GM19238 (cell line): ENCODE results near the gene UNC5B.

Experiments used
- DNase-seq: peaks from one replicate; pipeline ENCODE4 v3.0.0; 2011; ENCODE audit warnings: low spot score; ENCODE audit not compliant: insufficient read length

The UNC5B gene

DNA sequence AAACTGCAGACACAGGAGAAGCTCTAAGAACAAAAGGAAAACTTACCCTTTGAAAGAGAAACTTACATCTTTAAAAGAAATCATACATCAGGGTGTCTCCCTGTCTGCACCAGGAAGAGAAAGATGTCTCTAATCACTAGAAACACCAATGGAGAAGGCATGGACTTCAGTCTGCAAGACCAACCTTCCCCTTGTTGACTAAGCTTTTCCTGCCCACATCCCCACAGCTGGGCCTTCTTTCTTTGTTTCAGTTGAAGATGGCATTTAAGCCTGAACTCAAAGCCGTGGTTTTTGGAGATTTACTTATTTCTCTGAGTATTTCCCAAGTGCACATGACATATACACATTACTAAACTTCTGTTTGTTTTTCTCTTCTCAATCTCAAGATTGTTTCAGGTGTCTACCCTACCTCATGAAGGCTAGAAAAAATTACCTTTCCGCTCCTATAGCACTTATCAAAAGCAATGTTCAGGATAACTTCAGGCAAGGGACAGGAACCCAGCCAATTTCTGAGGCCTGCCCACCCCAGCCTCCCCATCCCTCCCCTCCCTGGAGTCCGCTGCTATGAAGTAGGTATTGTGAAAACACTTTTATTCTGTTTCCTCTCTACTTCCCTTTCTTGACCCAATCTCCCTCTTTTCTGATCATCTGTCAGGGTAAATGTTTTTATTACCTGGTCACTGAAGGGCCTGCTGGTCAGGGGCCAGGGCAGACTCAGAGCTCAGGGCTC lies 103.9 kb downstream of the UNC5B start:
- DNase-seq, result no peak

DNA sequence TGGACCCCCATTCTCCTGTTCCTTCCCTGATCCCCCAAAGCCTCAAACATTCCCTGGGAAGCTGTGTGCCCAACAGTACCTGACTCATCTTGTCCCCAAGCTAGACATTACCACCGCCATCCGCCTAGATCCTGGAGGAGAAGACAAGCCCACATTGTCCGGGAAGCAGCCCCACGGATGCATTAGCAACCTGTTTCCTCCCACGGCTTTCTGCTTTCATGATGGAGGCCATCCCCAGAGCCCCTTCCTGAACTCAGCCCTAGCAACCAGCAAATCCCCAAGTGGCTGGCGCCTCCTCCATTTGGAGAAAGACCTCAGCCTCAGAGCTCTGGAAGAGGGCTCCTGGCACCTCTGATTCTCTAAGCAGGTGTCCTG lies 104.4 kb downstream of the UNC5B start:
- no peak for DNase-seq

DNA sequence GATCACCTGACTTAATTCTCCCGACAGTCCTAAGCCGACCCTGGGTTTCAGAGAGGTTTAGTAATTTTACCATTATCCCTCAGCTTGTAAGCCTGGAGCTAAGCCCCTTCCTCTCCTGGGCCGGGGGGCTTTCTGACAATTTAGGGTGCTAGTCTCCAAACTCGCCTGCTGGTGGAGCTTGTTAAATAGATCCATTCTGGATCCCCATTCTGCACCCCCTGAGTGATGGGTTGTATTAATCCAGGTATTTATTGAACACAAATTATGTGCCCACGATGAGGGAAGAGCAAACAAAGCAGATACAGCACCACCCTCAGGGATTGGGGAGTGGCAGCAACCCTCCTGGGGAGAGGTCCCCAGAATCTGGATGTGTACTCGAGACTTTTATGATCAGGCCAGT lies 105.4 kb downstream of the UNC5B start:
- DNase-seq, result no peak

GRCh38 chr10:71319042-71319799 lies 106.9 kb downstream of the UNC5B start, which contains the start of gene SLC29A3:
TSS of gene SLC29A3 (plus strand) at chr10:71319259. CDS start at chr10:71319310, 51 bp downstream.
- peak; percentile 88 for DNase-seq

DNA sequence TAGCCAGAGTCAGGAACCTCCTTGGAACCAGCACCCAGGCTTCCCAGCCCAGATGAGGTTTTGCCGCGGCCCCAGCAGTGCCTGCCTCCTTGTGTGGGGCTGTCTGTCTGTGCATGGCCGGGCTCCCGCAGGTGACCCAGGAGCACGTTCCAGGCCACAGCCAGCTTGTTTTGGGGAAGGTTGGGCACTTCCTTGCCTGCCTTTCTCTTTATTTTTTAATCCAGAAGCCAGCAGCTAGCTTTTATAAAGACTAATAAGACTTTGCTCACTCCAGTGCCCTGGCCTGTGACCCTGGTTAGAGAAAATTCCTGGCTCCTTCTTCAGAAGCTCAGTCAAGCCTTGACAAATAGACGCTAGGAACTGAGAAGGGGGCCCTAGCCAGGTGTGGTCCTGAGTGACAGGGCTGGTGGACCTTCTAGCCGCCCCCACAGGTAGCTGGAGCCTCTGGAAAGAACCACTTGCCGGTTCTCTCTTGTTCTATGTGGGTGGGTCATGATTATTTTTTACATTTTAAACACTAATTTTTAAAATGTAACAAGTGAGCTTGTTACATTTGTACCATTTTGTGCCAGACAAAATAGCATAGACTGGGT lies 107.5 kb downstream of the UNC5B start:
- DNase-seq, result no peak

- DNase-seq, result no peak
Measured at GRCh38 chr10:71320592-71320991, 108.2 kb downstream of the UNC5B start.

- DNase-seq, result no peak
Measured at GRCh38 chr10:71321386-71321785, 109.0 kb downstream of the UNC5B start.

DNA sequence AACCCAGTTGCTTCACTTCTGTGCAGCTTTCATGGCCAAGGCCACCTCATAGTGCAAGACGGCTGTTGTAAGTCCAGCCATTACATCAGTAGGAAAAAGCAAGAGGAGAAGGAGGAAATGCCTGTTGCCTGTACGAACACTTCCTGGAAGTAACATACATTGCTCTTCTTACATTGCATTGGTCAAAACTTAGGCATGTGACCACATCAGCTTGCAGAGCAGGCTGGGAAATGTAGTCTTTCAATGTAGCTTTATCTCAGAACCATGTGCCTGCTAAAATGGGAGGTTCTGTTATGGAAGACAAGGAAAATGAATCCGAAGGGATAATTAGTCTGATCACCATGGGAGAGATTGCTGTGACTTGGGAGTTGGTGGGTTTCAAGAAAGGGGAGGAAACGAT lies 111.0 kb downstream of the UNC5B start:
- DNase-seq, result peak; percentile 28

DNA sequence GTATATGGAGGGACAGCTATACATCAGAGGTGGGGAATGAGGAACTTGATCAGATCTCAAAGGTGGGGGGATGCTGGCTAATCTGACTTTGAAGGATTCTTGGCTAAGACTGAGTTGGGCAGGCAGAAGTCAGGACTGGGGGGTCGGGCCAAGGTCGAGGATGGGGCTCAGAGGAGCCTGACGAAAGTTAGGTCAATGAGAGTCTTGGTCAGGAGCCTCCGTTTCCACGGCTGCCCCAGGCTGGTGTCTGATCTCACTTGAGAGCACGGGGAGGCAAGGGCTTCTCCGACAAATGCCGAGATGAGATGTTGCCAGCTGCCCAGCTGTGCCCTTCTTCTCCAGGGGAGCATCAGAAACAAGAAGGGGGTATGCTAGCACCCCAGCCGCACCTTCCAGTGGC lies 112.4 kb downstream of the UNC5B start:
- DNase-seq, result no peak

DNA sequence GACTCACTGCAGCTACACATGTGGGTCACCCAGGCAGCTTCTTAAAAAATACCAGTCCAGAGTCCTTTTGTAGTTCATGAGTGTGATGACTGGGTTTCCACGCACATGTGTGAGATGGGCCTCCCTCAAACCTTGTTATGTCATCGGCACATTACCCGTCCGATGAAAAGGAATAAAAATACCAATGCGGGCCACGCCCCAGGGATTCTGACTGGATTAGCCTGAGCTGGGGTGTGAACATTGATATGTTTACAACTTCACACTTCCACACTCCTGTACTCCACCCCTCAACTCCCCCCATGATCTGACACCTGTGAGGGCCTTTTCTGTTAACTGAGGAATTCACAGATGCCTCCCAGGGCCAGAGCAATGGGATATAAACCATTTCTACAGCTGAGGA lies 112.9 kb downstream of the UNC5B start:
- no peak for DNase-seq

- DNase-seq, result no peak
Measured at GRCh38 chr10:71326464-71326881, 114.1 kb downstream of the UNC5B start.

GRCh38 chr10:71330789-71331404 lies 118.5 kb downstream of the UNC5B start:
- DNase-seq, result no peak

DNA sequence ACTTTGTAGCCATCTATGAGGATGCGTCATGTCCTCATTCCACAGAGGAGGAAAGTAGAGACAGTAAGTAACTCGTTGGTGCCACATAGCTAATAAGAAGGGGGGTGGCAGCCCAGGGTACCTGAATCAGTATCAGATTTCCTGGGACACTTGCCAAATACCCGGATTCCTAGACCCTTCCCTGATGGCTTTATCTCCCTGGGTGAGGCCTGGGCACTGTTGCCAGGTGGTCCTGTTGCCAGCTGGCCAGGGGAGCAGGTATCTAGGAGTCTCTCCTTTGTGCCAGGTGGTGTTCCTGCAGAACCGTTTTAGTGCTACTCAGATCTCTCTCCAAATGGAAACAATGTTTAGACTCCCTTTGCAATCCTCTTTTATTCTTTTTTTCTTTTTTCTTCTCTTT lies 119.4 kb downstream of the UNC5B start:
- no peak for DNase-seq

GRCh38 chr10:71332466-71332865 lies 120.1 kb downstream of the UNC5B start:
- no peak for DNase-seq

DNA sequence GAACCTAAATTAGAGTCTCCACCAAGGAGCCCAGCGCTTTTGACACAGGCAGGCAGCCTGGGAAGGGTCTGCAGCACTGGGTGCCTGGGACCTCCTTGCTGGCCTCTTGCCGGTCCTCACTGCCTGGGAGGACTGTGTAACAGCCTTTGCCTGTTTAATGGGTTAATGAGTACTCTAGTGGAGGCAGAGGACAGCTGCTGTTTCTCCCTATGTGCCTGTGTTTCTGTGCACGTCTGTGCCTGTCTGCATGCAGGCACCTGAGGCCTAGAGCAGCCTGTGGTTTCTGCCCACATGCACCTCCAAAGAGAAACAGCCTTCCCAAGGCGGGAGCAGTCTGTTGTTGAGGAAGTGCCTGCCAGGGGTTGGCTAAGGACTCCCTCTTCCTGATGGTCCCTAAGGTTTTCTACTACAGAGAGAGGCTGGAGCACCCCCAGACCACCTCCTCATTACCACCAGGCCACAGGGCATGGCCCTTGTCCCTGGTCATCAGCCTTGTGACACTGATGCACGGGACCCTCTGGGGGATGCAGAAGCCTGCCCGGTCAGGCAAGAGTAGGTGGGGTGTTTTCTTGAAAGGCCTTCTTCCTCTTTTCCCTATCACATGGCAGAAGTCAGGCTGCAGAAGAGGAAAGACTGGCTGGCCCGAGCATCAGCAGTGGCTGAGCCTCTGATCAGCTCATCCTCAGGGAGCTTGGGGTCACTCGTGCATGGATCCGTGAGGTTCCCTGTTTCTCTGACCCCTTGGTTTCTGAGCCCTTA lies 120.9 kb downstream of the UNC5B start:
- DNase-seq, result no peak

DNA sequence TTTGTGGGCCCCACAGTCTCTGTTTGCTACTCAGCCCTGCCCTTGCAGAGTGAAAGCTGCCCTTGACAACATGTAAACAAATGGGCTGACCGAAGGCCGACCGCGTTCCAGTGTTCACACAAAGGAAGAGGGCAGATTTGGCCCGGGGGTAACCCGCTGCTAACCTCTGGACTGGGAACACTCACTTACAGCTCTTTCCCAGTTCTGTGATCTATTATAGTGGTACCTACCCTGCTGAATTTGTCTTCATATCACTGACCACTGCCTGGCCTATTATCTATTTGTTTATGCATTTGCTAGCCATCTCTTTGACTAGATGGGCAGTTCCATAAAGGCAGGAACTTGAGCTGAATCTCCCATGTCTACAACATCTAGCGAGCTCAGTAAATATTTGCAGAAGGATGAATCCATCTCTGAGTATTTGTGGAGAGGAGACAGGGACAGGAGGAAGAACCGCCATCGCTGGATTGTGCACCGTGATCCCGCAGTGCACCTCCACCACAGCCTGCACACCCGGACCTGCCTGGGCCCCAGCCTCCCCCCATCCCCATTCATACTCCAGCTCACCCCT lies 121.9 kb downstream of the UNC5B start:
- DNase-seq, result no peak

DNA sequence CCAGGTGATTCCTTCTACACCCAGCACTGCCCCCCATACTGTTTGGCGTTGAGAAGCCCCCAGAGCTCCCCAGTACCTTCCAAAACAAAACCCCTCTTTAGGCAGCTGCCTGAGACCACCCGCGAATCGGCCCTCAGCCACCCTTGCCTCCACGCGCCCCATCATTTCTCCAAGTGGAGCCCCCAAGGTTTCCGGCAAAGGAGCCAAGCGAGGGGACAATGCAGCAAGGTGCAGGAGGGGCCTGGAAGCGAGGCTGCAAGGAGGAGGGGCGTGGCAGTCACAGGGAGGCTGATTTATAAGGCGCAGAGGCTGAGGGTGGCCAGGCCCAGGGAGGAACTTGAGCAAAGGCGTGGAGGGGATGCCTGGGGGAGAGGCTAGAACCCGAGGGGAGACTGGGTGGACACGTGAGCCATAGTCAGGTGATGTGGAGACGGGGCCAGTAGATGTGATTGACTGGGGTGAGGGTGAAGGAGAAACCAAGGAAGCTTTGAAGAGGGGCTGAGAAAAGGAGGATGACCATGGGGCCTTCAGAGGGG lies 122.9 kb downstream of the UNC5B start:
- no peak for DNase-seq

- DNase-seq, result no peak
Measured at GRCh38 chr10:71336632-71337031, 124.3 kb downstream of the UNC5B start.

GRCh38 chr10:71337219-71337701 lies 124.9 kb downstream of the UNC5B start:
- DNase-seq, result no peak

DNA sequence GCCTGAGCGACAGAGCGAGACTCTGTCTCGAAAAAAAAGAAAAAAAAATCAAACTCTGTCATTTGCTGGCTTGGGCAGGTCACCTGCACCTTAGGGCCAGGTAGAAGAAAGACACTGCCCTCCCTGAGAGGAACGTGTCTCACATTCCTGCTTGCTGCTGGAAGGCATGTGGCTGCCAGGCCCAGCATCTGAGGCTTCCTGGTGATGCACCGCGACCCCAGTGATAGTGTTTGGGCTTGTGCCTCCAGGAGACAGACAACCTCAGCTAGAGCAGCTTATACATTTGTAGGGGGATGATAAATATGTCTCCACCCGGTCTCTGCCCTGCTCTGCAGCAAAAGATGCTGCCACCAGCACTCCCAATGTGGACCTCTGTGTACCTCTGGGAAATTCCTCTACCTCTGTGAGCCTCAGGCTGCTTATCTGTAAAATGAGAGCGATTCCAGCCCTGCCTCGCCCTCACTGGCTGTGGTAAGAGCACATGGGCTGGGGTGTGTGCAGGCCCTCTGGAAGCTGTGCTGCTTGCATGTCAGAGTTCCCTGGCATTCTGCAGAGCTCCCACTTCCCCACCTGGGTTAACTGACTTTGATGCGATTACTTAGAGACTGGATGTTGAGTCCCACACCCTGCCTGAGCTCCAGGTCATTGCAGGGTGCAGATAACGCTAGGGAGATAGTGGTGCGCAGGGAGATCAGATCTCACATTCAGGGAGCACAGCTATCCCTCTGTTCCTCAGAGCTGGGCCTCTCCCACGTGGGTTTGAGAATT lies 126.5 kb downstream of the UNC5B start:
- DNase-seq, result no peak
